ENCODE results near the gene NR1H3. TPM values are rescaled to one million over a fixed set of nuclear protein-coding genes. Genes with fewer than 3 reads are reported as not detected.

Gene NR1H3
- total RNA-seq, 1 donor, result 8.8 TPM

GRCh38 chr11:47295385-47295784, 37.6 kb downstream of the NR1H3 start:
- H3K4me3 ChIP-seq (ENCODE audit: low read depth, low read length), result no peak overlapping the region
- no peak for DNase-seq (ENCODE audit: low read depth)
- no peak for TF ChIP-seq CTCF (IDR thresholded peaks at IDR 0.05; ENCODE audit: insufficient read depth, low read length)

- peak; percentile 13 for DNase-seq (ENCODE audit: low read depth)
- TF ChIP-seq CTCF (IDR thresholded peaks at IDR 0.05; ENCODE audit: insufficient read depth, low read length), result no peak
- H3K4me3 ChIP-seq (ENCODE audit: low read depth, low read length), result no peak overlapping the region
Observed at GRCh38 chr11:47296045-47296444, 38.2 kb downstream of the NR1H3 start.

GRCh38 chr11:47299078-47299477, 41.3 kb downstream of the NR1H3 start:
- no peak for DNase-seq (ENCODE audit: low read depth)
- H3K4me3 ChIP-seq (ENCODE audit: low read depth, low read length), result no peak overlapping the region
- no peak for TF ChIP-seq CTCF (IDR thresholded peaks at IDR 0.05; ENCODE audit: insufficient read depth, low read length)

- DNase-seq (ENCODE audit: low read depth), result no peak
- no peak for TF ChIP-seq CTCF (IDR thresholded peaks at IDR 0.05; ENCODE audit: insufficient read depth, low read length)
- H3K4me3 ChIP-seq (ENCODE audit: low read depth, low read length), result no peak overlapping the region
Observed at GRCh38 chr11:47302853-47303252, 45.1 kb downstream of the NR1H3 start.

GRCh38 chr11:47305734-47306483, 48.1 kb downstream of the NR1H3 start:
- no peak for DNase-seq (ENCODE audit: low read depth)
- TF ChIP-seq CTCF (IDR thresholded peaks at IDR 0.05; ENCODE audit: insufficient read depth, low read length), result no peak
- no peak overlapping the region for H3K4me3 ChIP-seq (ENCODE audit: low read depth, low read length)

GRCh38 chr11:47306484-47306844, 48.7 kb downstream of the NR1H3 start:
- no peak for DNase-seq (ENCODE audit: low read depth)
- TF ChIP-seq CTCF (IDR thresholded peaks at IDR 0.05; ENCODE audit: insufficient read depth, low read length), result no peak
- no peak overlapping the region for H3K4me3 ChIP-seq (ENCODE audit: low read depth, low read length)

All from fibroblast of the aortic adventitia (primary cell).